DMS153 treated with DMSO at 0.1 percent for 48 hours (cell line): ENCODE measurements around the gene NRCAM.
"Not testable (repeated sequence)": the region's sequence is repeated elsewhere in the genome, so short reads cannot be mapped to it uniquely, and the experiment has no call there.

ENCODE experiments used
- DNase-seq: peaks from one replicate; lab custom pipeline; 2025; ENCODE audit not compliant: unreplicated experiment; lab: John Stamatoyannopoulos, UW

The NRCAM gene

GRCh38 chr7:108360058-108360800 is 96.0 kb downstream of the NRCAM start:
- DNase-seq: no peak

- DNase-seq: peak; percentile 53
Measured at GRCh38 chr7:108358553-108358952, 97.7 kb downstream of the NRCAM start.

GRCh38 chr7:108351729-108352131 is 104.5 kb downstream of the NRCAM start:
- peak; percentile 67 for DNase-seq

GRCh38 chr7:108348913-108349312 is 107.3 kb downstream of the NRCAM start:
- no peak for DNase-seq

- DNase-seq: no peak
Measured at GRCh38 chr7:108347616-108348015, 108.6 kb downstream of the NRCAM start.

GRCh38 chr7:108345710-108346336 is 110.4 kb downstream of the NRCAM start:
- peak; percentile 17 for DNase-seq

GRCh38 chr7:108340856-108341411 is 115.3 kb downstream of the NRCAM start:
- DNase-seq: no peak

GRCh38 chr7:108340406-108340805 is 115.8 kb downstream of the NRCAM start:
- DNase-seq: not testable (repeated sequence)

GRCh38 chr7:108335269-108335918 is 120.8 kb downstream of the NRCAM start:
- DNase-seq: peak; percentile 15

GRCh38 chr7:108332937-108333336 is 123.3 kb downstream of the NRCAM start:
- DNase-seq: no peak

- no peak for DNase-seq
Measured at GRCh38 chr7:108331971-108332370, 124.3 kb downstream of the NRCAM start.

- DNase-seq: no peak
Measured at GRCh38 chr7:108330227-108330626, 126.0 kb downstream of the NRCAM start.

- DNase-seq: no peak
Measured at GRCh38 chr7:108329514-108329913, 126.7 kb downstream of the NRCAM start.

- DNase-seq: no peak
Measured at GRCh38 chr7:108328174-108328651, 128.0 kb downstream of the NRCAM start.

- no peak for DNase-seq
Measured at GRCh38 chr7:108327353-108327752, 128.9 kb downstream of the NRCAM start.

- no peak for DNase-seq
Measured at GRCh38 chr7:108326938-108327337, 129.3 kb downstream of the NRCAM start.

- DNase-seq: no peak
Measured at GRCh38 chr7:108324053-108325038, 131.9 kb downstream of the NRCAM start.

- DNase-seq: no peak
Measured at GRCh38 chr7:108322925-108323832, 133.1 kb downstream of the NRCAM start.

GRCh38 chr7:108322046-108322445 is 134.2 kb downstream of the NRCAM start:
- DNase-seq: no peak
